Measurements from ENCODE around the gene UTP14C.
"Not testable (repeated sequence)": the region's sequence is repeated elsewhere in the genome, so short reads cannot be mapped to it uniquely, and the experiment has no call there.

UTP14C gene

GRCh38 chr13:52002361-52002760 lies 22.1 kb upstream of the UTP14C start:
- no peak for DNase-seq (ENCODE audit: low spot score)

- DNase-seq (ENCODE audit: low spot score): no peak
Measured at GRCh38 chr13:52003541-52003940, 20.9 kb upstream of the UTP14C start.

- DNase-seq (ENCODE audit: low spot score): no peak
Measured at GRCh38 chr13:52004511-52005170, 19.9 kb upstream of the UTP14C start.

GRCh38 chr13:52005841-52006522 lies 18.5 kb upstream of the UTP14C start:
- DNase-seq (ENCODE audit: low spot score): no peak

GRCh38 chr13:52006523-52007245 lies 17.8 kb upstream of the UTP14C start:
- DNase-seq (ENCODE audit: low spot score): no peak

- DNase-seq (ENCODE audit: low spot score): no peak
Measured at GRCh38 chr13:52009946-52010345, 14.5 kb upstream of the UTP14C start.

- peak; percentile 68 for DNase-seq (ENCODE audit: low spot score)
Measured at GRCh38 chr13:52010890-52011631, 13.4 kb upstream of the UTP14C start, which contains the start of gene ATP7B. Gene ATP7B (minus strand): TSS chr13:52011450. CDS start chr13:52011337, 113 bp downstream.

- peak; percentile 98 for DNase-seq (ENCODE audit: low spot score)
Measured at GRCh38 chr13:52011632-52012511, 12.6 kb upstream of the UTP14C start, which contains the start of gene ALG11. Gene ALG11 (plus strand): TSS chr13:52012398. CDS start chr13:52012419, 21 bp downstream.

GRCh38 chr13:52012512-52012836 lies 12.0 kb upstream of the UTP14C start:
- DNase-seq (ENCODE audit: low spot score): no peak

- DNase-seq (ENCODE audit: low spot score): no peak
Measured at GRCh38 chr13:52016296-52016695, 8.2 kb upstream of the UTP14C start.

- no peak for DNase-seq (ENCODE audit: low spot score)
Measured at GRCh38 chr13:52020191-52020590, 4.3 kb upstream of the UTP14C start.

- no peak for DNase-seq (ENCODE audit: low spot score)
Measured at GRCh38 chr13:52022356-52022755, 2.1 kb upstream of the UTP14C start.

GRCh38 chr13:52025475-52026245 lies 1.2 kb downstream of the UTP14C start:
- DNase-seq (ENCODE audit: low spot score): no peak

- DNase-seq (ENCODE audit: low spot score): no peak
Measured at GRCh38 chr13:52026246-52026626, 1.7 kb downstream of the UTP14C start.

GRCh38 chr13:52027832-52028231 lies 3.3 kb downstream of the UTP14C start:
- no peak for DNase-seq (ENCODE audit: low spot score)

GRCh38 chr13:52029569-52029968 lies 5.1 kb downstream of the UTP14C start:
- DNase-seq (ENCODE audit: low spot score): no peak

GRCh38 chr13:52030401-52030800 lies 5.9 kb downstream of the UTP14C start:
- not testable (repeated sequence) for DNase-seq (ENCODE audit: low spot score)

- DNase-seq (ENCODE audit: low spot score): no peak
Measured at GRCh38 chr13:52033039-52033438, 8.5 kb downstream of the UTP14C start.

- no peak for DNase-seq (ENCODE audit: low spot score)
Measured at GRCh38 chr13:52034616-52035226, 10.2 kb downstream of the UTP14C start.

- no peak for DNase-seq (ENCODE audit: low spot score)
Measured at GRCh38 chr13:52036037-52036436, 11.5 kb downstream of the UTP14C start.

All from D341Med (cell line).